ENCODE data around the gene BICD1.

Gene BICD1

GRCh38 chr12:32285489-32285888 is 178.8 kb downstream of the BICD1 start:
- no peak for DNase-seq

GRCh38 chr12:32290411-32290810 is 183.8 kb downstream of the BICD1 start:
- DNase-seq: no peak

DNA sequence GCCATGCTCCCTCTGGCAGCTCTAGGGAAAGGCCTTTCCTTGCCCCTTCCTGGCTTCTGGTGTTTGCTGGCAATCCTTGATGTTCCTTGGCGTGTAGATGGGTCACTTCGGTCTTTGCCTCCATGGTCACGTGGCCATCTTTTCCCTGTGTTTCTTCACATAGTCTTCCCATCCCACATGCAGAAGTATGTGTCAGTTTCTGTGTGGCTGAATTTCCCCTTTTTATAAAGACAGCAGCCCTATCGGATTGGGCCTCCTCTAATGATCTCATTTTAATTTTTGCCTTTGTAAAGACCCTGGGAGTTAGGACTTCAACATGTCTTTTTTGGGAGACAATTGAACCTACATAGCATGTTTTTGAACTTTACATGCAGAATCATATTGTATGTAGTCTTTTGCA is 185.5 kb downstream of the BICD1 start:
- no peak for DNase-seq

GRCh38 chr12:32293808-32294419 is 187.3 kb downstream of the BICD1 start:
- no peak for DNase-seq

- DNase-seq: no peak
Observed at GRCh38 chr12:32296567-32296966, 189.9 kb downstream of the BICD1 start.

DNA sequence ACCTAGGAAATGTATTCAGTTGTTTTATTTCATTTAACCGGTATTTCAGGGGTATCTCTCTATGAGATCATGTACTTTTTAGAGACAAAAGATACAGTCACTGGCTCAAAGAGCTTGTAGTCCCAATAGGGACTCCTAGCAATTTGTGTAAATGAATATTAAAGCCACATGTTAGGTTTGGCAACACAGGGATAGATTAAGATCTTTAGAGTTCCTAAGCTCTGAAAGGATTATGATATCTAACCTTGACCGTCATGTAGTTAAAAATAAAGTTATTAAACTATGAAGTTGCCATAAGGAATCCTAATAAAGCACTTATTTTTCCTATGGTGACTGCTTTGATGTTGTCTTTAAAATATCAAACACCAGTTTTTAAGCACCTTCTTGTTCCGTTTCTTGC is 192.3 kb downstream of the BICD1 start:
- no peak for DNase-seq

DNA sequence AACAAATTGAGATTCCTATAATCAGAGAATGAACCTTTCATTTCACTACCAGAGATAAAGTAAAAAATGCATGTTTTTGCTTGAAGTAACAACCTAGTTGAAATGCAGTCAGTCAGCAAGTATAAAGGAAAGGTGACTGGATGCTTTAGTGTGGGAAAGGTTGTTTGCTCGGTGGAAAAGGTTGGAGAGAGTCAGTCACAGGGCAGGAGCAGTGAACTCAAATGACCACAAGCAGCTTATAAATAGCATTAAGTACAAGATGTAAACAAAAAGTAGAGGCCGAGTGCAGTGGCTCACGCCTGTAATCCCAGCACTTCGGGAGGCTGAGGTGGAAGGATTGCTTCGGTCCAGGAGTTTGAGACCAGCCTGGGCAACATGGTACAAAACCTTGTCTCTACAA is 194.6 kb downstream of the BICD1 start:
- DNase-seq: no peak

- peak; percentile 14 for DNase-seq
Observed at GRCh38 chr12:32302218-32303173, 195.8 kb downstream of the BICD1 start.

- no peak for DNase-seq
Observed at GRCh38 chr12:32303174-32303549, 196.5 kb downstream of the BICD1 start.

GRCh38 chr12:32305163-32305562 is 198.5 kb downstream of the BICD1 start:
- DNase-seq: peak; percentile 51

GRCh38 chr12:32307326-32307725 is 200.7 kb downstream of the BICD1 start:
- DNase-seq: no peak

DNA sequence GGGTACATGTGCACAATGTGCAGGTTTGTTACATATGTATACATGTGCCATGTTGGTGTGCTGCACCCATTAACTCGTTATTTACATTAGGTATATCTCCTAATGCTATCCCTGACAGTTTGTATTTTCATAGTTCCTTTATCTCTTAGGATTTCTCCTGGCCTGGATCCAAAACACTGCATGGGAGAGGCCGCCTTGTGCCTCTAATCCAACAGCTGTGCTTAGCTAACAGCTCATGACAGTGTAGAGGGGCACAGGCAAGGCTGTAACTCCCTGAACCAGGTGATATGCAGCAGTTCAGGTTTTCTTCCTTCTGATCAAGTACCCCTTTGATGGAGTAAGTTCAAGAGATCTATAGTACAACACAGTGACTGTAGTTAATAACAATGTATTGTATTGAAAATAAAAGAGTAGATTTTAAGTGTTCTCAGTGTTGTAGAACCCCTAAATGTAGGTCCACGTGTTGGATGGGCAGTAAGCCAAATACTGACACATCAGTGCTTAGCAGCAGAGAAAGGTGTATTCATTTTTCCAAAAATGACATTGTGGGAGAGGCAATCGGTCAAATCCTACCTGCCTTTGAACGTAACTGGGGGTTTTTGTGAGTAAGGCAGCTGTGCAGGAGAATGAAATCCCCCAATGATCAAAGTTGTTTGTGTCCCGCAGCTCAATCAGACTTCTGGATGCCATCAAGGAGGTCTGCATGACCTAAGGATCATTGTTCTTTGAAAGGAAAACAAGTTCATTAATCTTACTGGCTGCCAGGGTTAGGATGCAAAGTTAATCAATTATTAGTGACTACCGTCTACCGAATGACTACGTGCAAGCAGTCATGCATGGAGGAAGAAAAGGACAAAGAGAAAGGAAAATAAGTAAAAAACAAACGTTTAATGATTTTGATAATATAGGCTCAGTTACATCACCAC is 203.4 kb downstream of the BICD1 start:
- no peak for DNase-seq

- peak; percentile 53 for DNase-seq
Observed at GRCh38 chr12:32312049-32312670, 205.5 kb downstream of the BICD1 start.

GRCh38 chr12:32322354-32322753 is 215.7 kb downstream of the BICD1 start:
- no peak for DNase-seq

GRCh38 chr12:32331133-32331532 is 224.5 kb downstream of the BICD1 start:
- DNase-seq: no peak

- no peak for DNase-seq
Observed at GRCh38 chr12:32332446-32332845, 225.8 kb downstream of the BICD1 start.

DNA sequence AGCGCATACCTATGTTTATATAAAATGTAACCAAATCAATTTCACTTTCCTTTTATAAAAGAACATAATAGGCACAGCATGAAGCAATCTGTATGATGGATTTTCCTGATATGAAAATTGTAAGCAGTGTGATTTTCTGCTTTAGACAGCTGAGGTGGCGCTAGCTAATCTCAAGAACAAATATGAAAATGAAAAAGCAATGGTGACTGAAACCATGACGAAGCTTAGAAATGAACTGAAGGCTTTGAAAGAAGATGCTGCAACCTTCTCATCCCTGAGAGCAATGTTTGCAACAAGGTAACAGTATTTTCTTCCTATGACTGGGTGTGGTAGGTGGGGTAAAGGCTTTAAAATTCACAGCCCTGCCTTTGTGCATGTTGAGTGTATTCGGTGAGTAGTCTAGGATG is 227.7 kb downstream of the BICD1 start:
- no peak for DNase-seq

DNA sequence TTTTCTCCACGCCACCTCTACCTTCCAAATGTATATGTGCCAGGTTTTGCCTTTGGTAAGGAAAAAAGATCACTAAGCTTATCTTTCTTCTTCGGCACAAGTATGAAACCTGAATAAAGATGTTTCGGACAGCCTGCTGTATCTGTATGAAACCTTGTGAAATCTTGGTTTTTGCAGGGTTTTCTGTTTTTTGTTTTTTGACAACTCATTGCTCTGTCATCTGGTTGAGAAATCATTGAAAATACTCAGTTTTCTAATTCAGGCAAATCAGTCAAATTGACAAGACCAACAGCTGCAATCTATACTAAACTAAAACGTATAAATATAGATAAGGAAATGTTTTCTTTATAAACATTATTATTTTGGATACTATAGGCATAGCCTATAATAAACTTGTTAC is 229.6 kb downstream of the BICD1 start:
- DNase-seq: no peak

GRCh38 chr12:32343496-32343895 is 236.8 kb downstream of the BICD1 start:
- DNase-seq: no peak

DNA sequence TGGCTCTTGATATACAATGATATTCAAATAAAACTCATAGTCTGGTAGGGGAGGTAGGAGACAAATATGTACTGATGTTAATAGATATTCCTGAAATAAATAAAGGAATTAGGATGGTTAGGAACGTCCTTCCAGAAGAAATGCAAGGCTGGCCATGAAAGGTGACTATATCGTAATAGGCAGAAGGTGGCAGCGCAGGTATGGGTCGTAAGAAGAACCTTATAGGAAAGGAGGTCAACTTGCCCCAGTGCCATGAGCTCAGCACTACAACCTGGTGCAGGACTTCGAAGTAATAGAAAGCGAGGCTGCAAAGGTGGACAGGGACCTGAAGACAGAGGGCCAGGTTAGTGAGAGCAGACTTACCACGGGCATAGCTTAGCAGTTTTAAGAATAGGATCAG is 237.4 kb downstream of the BICD1 start:
- DNase-seq: no peak

DNA sequence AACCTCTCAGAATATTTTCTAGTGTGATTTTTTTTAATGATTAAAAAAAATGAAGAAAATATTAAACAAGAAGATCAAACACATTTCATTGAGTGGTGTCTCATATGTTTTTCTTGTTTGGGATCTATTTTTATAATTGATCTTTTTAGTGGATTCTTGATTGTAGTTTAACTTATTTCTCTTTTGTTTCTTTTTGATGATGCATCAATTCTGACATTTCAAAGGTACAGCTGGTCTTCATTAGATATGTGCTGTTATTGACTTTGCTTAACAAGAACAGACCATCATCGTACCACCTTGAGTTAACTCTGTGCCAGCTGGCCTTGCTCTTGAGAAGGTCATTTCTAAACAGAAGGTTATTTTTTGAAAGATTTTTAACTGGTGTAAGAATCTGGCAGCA is 246.9 kb downstream of the BICD1 start:
- no peak for DNase-seq

- no peak for DNase-seq
Observed at GRCh38 chr12:32357601-32358249, 251.1 kb downstream of the BICD1 start.

Measured in CD4-positive, alpha-beta T cell treated with Interleukin-12 subunit alpha and Interleukin-12 subunit beta, for 1 hour (primary cell).